CD4-positive, CD25-positive, alpha-beta regulatory T cell (primary cell): Measurements from ENCODE around the gene KRTAP4-9. TPM values are rescaled to one million over a fixed set of nuclear protein-coding genes. Genes with fewer than 3 reads are reported as not detected.
"Not testable (repeated sequence)": the region's sequence is repeated elsewhere in the genome, so short reads cannot be mapped to it uniquely, and the experiment has no call there.

Experiments
- ATAC-seq, 2 donors: fragments of 150-1000 bp; cut with Tn5 transposase; one replicate each; pipeline ENCODE4 v1.10.0; 2021; ENCODE audit warnings: low read depth in 2 of 2, moderate number of reproducible peaks in 2 of 2, moderate library complexity in 1 of 2
- DNase-seq, 3 donors: peaks; one replicate each; pipeline versions ENCODE4 v3.0.0 to v3.0.0-alpha.2; 2012 to 2022; ENCODE audit warnings: mixed read lengths in 1 of 3
- H3K27ac ChIP-seq: one replicate; pipeline ENCODE4 v1.7.0; 2013; ENCODE audit warnings: mild to moderate bottlenecking, low read length; ENCODE audit not compliant: insufficient read depth, poor library complexity, severe bottlenecking
- H3K27me3 ChIP-seq: one replicate; pipeline ENCODE4 v1.7.0; 2013; ENCODE audit warnings: low read length; ENCODE audit not compliant: control insufficient read depth, insufficient read depth
- H3K36me3 ChIP-seq: one replicate; pipeline ENCODE4 v1.7.0; 2013; ENCODE audit warnings: mild to moderate bottlenecking, low read length, moderate library complexity; ENCODE audit not compliant: control insufficient read depth, insufficient read depth
- H3K4me1 ChIP-seq: 2 replicates; pipeline ENCODE4 v1.7.0; 2013; ENCODE audit warnings: mild to moderate bottlenecking, low read length; ENCODE audit not compliant: insufficient read depth, control insufficient read depth, poor library complexity, severe bottlenecking
- H3K4me3 ChIP-seq: one replicate; pipeline ENCODE4 v1.7.0; 2013; ENCODE audit warnings: low read depth, mild to moderate bottlenecking, low read length, moderate library complexity
- H3K9me3 ChIP-seq, 2 experiments: 1 replicate in 1 of 2; 2 replicates in 1 of 2; pipeline ENCODE4 v1.7.0; 2013; ENCODE audit warnings: low read length in 2 of 2, mild to moderate bottlenecking in 1 of 2, moderate library complexity in 1 of 2; ENCODE audit not compliant: control insufficient read depth in 2 of 2
- H3K27ac Mint-ChIP-seq, 3 donors: one replicate each; pipeline ENCODE4 v1.8.0; 2020 to 2022; ENCODE audit warnings: mild to moderate bottlenecking in 3 of 3, mixed read lengths in 3 of 3, moderate library complexity in 2 of 3
- H3K27me3 Mint-ChIP-seq: one replicate; pipeline ENCODE4 v1.8.0; 2022; ENCODE audit warnings: mild to moderate bottlenecking, mixed read lengths
- H3K36me3 Mint-ChIP-seq: one replicate; pipeline ENCODE4 v1.8.0; 2020; ENCODE audit warnings: mixed read lengths
- H3K4me1 Mint-ChIP-seq, 4 donors: one replicate each; pipeline ENCODE4 v1.8.0; 2020 to 2022; ENCODE audit warnings: mixed read lengths in 4 of 4, mild to moderate bottlenecking in 1 of 4
- H3K4me3 Mint-ChIP-seq, 4 donors: one replicate each; pipeline ENCODE4 v1.8.0; 2020 to 2022; ENCODE audit warnings: mild to moderate bottlenecking in 4 of 4, mixed read lengths in 4 of 4, moderate library complexity in 3 of 4
- H3K9me3 Mint-ChIP-seq, 7 donors: one replicate each; pipeline ENCODE4 v1.8.0; 2020 to 2022; ENCODE audit warnings: mixed read lengths in 7 of 7, mild to moderate bottlenecking in 3 of 7, moderate library complexity in 2 of 7
- polyA plus RNA-seq, 4 donors: library from polyadenylated mRNA; unstranded; fragments of 300-500 nt; fragmentation: Illumina TruSeq; gene quantifications; one replicate each; pipeline ENCODE4 v1.2.3, GENCODE V29; 2021
- total RNA-seq: library from RNA; stranded (reverse); gene quantifications from one replicate; pipeline ENCODE4 v1.2.3, GENCODE V29; 2022

The KRTAP4-9 gene
- total and polyA plus RNA-seq, 5 donors from 2014 or later: not detected

DNA sequence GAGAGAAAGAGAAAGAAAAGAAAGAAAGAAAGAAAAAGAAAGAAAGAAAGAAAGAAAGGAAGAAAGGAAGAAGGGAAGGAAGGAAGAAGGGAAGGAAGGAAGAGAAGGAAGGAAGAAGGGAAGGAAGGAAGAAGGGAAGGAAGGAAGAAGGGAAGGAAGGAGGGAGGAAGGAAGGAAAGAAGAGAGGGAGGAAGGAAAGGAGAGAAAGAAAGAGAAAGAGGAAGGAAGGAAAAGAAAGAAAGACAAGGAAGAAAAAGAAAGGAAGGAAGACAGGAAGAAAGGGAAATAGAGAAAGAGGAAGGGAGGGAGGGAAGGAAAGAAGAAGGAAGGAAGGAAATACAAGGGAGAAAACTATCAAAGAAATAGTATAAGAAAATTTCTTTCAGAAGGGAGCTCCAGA lies 28.4 kb upstream of the KRTAP4-9 start:
- no peak overlapping the region for H3K27ac Mint-ChIP-seq
- H3K9me3 ChIP-seq: no peaks in the 10 kb centered on the region
- H3K4me1 Mint-ChIP-seq: peaks cover 0 to 2% (median 0%) of the 10 kb centered on the region in 4 donors
- peaks cover 13% of the 10 kb centered on the region for H3K27me3 ChIP-seq
- DNase-seq (no peak), ATAC-seq (no peak)
- peaks cover 0 to 3% (median 0%) of the 10 kb centered on the region in 7 donors for H3K9me3 Mint-ChIP-seq
- H3K4me1 ChIP-seq: no peaks in the 10 kb centered on the region
- no peak overlapping the region for H3K27ac ChIP-seq
- no peak overlapping the region for H3K4me3 Mint-ChIP-seq
- H3K4me3 ChIP-seq: no peak overlapping the region
- no peaks in the 10 kb centered on the region for H3K36me3 Mint-ChIP-seq
- peaks cover 25% of the 10 kb centered on the region for H3K27me3 Mint-ChIP-seq
- no peaks in the 10 kb centered on the region for H3K36me3 ChIP-seq

DNA sequence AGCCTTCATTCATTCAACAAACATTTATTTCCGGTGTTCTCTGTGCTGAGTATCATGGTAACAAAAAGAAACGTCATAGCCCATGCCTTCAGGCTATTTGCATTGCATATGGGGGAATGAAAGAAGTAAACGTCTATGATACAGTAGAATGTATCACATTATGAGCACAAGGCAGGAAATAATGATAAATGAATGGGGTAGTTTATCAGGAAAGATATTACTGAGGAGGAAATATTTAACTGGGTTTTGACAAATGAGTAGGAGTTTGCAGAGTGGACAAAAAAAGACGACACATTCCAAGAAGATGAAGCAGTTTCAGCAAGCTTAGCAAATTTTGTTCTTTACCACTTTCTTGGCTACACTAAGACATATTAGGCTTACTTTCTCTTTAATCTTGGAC lies 22.6 kb upstream of the KRTAP4-9 start:
- no peaks in the 10 kb centered on the region for H3K4me1 ChIP-seq
- no peak overlapping the region for H3K4me3 ChIP-seq
- Mint-ChIP-seq H3K4me3 (no peak overlapping the region), H3K36me3 (no peaks in the 10 kb centered on the region), H3K27me3 (peaks cover 27% of the 10 kb centered on the region), H3K27ac (no peak overlapping the region), H3K9me3 (peaks cover 0 to 3% (median 0%) of the 10 kb centered on the region in 7 donors), H3K4me1 (no peaks in the 10 kb centered on the region)
- H3K27me3 ChIP-seq: peaks cover 3% of the 10 kb centered on the region
- ATAC-seq (no peak), DNase-seq (no peak)
- H3K9me3 ChIP-seq: no peaks in the 10 kb centered on the region
- H3K36me3 ChIP-seq: no peaks in the 10 kb centered on the region
- no peak overlapping the region for H3K27ac ChIP-seq

DNA sequence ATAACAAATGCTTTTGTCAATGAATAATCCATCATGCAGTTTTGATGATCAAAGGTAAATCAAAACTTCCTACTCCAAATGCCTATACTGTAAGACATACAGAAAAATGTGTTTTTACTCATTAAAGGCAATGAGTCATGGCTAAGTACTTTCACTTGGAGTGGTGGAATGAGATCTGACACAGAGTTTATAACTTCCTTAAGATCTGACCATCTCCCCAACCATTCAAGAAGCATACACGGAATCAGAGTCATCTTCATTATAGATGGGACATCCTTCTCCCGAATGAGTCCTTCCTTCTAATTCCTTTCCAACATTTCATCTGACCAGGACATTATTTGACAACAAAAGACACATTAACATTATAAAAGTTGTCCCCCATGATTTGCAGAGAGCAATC lies 21.8 kb upstream of the KRTAP4-9 start:
- not testable (repeated sequence) for H3K4me3 Mint-ChIP-seq, DNase-seq, H3K9me3 ChIP-seq, H3K4me3 ChIP-seq, H3K27ac Mint-ChIP-seq, H3K27me3 ChIP-seq, H3K4me1 ChIP-seq, ATAC-seq, H3K4me1 Mint-ChIP-seq, H3K36me3 ChIP-seq, H3K36me3 Mint-ChIP-seq, H3K27ac ChIP-seq, H3K9me3 Mint-ChIP-seq
- peaks cover 26% of the 10 kb centered on the region for H3K27me3 Mint-ChIP-seq

DNA sequence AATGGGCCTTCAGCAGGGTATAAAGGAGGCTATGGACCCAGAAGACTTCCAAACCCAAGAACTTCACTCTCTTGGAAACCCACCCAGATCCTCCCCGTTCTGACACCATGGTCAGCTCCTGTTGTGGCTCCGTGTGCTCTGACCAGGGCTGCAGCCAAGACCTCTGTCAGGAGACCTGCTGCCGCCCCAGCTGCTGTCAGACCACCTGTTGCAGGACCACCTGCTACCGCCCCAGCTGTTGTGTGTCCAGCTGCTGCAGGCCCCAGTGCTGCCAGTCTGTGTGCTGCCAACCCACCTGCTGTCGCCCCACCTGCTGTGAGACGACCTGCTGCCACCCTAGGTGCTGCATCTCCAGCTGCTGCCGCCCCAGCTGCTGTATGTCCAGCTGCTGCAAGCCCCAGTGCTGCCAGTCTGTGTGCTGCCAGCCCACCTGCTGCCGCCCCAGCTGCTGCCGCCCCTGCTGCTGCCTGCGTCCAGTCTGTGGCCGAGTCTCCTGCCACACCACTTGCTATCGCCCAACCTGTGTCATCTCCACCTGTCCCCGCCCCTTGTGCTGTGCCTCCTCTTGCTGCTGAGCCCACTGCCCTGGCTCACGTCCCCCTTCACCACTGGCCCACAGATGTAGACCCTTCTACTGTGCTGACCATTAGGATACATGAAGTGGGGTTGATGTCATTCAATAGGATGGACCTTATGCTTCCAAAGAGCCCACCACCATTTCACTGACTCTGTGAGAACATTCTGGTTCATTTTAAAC lies 20.9 kb upstream of the KRTAP4-9 start, which contains the start of gene KRTAP4-7:
Gene KRTAP4-7 (plus strand): TSS at position 51 of the 757 bp plus-strand sequence. CDS start 57 bp downstream, at position 108.
- H3K4me3 ChIP-seq, H3K27ac ChIP-seq, ATAC-seq, H3K36me3 ChIP-seq, DNase-seq, H3K9me3 ChIP-seq, H3K4me1 ChIP-seq, H3K9me3 Mint-ChIP-seq, H3K27me3 ChIP-seq, H3K27ac Mint-ChIP-seq, H3K4me1 Mint-ChIP-seq, H3K36me3 Mint-ChIP-seq: not testable (repeated sequence)
- H3K27me3 Mint-ChIP-seq: peaks cover 28% of the 10 kb centered on the region
- peak within 1 kb of the TSS in 1 of 4 donors; percentile 38 for H3K4me3 Mint-ChIP-seq

DNA sequence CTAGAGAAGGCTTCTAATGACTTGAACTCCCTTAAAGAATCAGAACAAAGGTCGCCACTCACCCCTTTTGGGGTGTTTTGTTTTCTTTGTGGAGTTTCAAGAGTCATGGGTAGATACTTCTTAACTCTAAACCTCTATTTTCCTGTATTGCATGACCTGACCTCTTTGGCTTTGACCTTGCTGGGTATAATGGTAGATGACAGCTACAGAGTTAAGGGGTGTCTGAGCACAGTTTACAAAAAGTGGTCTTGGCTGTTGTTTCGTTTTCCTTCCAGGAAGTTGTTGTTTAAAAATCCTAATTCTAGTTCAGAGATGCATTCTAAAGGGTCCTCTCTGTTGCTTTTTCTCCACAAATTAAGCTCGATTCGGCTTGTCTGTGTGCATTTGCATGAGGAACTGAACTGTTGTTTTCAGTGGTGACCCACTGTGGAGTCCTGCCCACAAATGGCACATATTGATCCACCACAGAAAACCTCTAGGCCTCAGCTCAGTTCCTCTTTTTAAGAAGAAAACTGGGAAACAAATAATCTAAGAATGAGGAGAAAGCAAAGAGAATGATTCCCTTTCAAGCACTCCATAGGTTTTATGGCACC lies 16.3 kb upstream of the KRTAP4-9 start:
- not testable (repeated sequence) for H3K9me3 Mint-ChIP-seq, H3K4me3 ChIP-seq, H3K36me3 Mint-ChIP-seq, H3K36me3 ChIP-seq, H3K27ac Mint-ChIP-seq, H3K9me3 ChIP-seq, H3K27ac ChIP-seq, H3K4me1 Mint-ChIP-seq, DNase-seq, H3K4me3 Mint-ChIP-seq, H3K4me1 ChIP-seq, H3K27me3 ChIP-seq, ATAC-seq
- H3K27me3 Mint-ChIP-seq: peaks cover 19% of the 10 kb centered on the region

DNA sequence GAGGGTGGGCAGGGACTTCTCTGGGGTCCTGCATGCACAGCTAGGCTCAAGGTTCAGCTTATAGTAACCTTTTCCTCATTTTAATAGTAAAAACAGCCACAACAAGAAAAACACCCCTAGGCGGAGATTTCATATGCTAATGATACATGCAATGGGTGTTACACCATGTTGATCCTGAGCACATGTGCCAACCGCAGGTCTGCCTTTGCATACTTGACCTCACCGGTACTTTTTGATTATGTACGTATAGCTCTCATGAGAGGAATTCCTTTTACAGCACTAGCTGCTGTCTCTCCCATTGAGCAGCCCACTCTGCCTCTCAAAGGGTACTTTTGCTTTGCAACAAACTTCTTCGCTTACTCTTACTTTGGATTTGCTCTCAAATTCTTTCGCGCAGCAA lies 9.1 kb upstream of the KRTAP4-9 start:
- Histone ChIP-seq H3K9me3 (no peaks in the 10 kb centered on the region), H3K36me3 (no peaks in the 10 kb centered on the region), H3K4me3 (no peak overlapping the region), H3K27me3 (peaks cover 4% of the 10 kb centered on the region), H3K4me1 (no peaks in the 10 kb centered on the region), H3K27ac (no peak overlapping the region)
- ATAC-seq: no peak
- Mint-ChIP-seq H3K27ac (no peak overlapping the region), H3K27me3 (peaks cover 34% of the 10 kb centered on the region), H3K4me3 (no peak overlapping the region), H3K36me3 (no peaks in the 10 kb centered on the region), H3K4me1 (peaks cover 0 to 9% (median 2%) of the 10 kb centered on the region in 4 donors), H3K9me3 (peaks cover 0 to 3% (median 0%) of the 10 kb centered on the region in 7 donors)
- DNase-seq: no peak

DNA sequence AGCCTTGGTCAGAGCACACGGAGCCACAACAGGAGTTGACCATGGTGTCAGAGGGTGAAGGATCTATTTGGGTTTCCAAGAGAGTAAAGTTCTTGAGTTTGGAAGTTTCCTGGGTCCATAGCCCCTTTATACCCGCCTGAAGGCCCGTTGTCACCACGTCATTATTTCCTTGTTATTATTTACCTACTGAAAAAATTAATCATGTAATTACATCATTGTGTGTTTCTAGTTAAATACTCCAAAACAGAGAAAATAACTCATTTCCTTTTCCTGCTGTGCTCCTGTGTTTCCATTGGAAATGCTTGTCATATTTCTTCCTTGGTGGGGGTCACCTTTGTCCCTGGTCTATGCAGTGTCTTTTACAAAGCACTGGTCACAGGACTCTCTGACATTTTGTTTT lies 7.1 kb upstream of the KRTAP4-9 start, which contains the start of gene KRTAP4-8:
Gene KRTAP4-8 (minus strand): TSS at position 101 of the 400 bp plus-strand sequence. CDS start 58 bp downstream, at position 43.
- ATAC-seq: no peak
- Mint-ChIP-seq H3K9me3 (peaks cover 0 to 3% (median 0%) of the 10 kb centered on the region in 7 donors), H3K36me3 (no peaks in the 10 kb centered on the region), H3K27ac (no peak within 1 kb of the TSS), H3K4me3 (no peak within 1 kb of the TSS), H3K27me3 (peaks cover 34% of the 10 kb centered on the region), H3K4me1 (peaks cover 0 to 9% (median 2%) of the 10 kb centered on the region in 4 donors)
- Histone ChIP-seq H3K27ac (no peak within 1 kb of the TSS), H3K36me3 (no peaks in the 10 kb centered on the region), H3K4me1 (no peaks in the 10 kb centered on the region), H3K9me3 (no peaks in the 10 kb centered on the region), H3K27me3 (peaks cover 4% of the 10 kb centered on the region), H3K4me3 (no peak within 1 kb of the TSS)
- DNase-seq: no peak
